Activated naive CD8-positive, alpha-beta T cell treated with anti-CD3 and anti-CD28 coated beads, Interleukin-2, amount 50 U/mL, for 16 hours (primary cell): Measurements from ENCODE around the gene ZNF772.
"Not testable (repeated sequence)": the region's sequence is repeated elsewhere in the genome, so short reads cannot be mapped to it uniquely, and the experiment has no call there.

ENCODE experiments used
- DNase-seq: peaks from one replicate; pipeline ENCODE4 v3.0.0-alpha.2; 2020; ENCODE audit warnings: low read depth, low spot score

ZNF772 gene

DNA sequence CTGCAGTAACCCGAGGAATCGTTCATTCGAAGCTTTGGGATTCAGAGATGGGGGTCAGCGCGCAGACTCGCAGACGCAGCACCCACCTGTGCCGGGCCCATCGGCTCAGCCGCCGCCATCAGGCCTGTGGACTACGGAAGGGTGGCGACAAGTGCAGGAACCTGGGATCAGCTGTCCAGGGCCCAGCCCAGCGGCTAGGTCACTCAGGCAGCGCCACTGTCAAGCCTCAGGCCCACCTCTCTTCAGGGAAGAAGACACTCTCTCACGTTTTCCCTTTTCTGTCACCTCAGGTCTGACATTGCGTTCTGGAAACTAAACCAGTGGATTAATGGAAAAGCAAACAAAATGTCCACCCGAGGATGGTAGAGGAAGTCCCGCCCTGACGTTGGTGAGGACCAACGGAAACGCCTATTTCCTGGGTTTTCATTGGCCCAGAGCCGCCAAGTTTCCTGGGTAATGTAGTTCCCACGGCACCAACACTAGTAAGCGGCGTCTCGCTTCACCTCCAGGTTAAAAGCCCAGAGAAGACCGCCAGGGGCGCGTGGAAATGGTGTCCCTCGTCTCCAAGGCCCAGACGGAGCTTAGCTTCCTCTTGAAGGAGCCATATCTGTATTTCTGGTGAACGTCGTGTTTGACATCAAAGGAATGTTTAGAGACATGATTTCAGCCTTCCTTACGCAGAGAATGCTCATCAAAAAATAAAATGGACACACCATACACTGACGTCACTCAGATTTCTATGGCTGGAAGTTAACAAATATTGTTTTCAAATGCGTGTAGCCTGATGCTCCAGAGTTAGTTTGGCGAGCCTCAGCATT, at the start of gene ZNF772:
ZNF772 (minus strand) TSS at position 376 of the 818 bp plus-strand sequence; CDS start at position 119, 257 bp downstream.
- peak; percentile 89 for DNase-seq

DNA sequence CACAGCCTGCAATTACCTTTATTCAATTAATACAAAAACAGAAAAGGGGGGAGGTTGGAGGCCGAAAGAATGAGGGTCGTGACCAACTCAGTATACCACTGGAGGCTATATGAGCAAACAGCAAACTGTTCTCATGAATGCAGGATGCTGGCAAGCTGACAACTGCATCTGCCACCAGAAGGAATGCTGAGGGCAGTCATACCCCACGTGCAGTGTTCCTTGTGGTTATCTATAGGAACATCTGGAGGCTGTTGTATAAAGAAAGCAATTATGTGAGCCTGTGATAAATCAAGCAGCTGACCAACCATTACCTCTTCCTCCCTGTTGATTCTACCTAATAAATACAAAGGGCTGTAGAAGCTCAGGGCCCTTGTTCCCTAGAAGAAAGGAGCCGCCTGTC, 40.7 kb upstream of the ZNF772 start:
- DNase-seq, result not testable (repeated sequence)

DNA sequence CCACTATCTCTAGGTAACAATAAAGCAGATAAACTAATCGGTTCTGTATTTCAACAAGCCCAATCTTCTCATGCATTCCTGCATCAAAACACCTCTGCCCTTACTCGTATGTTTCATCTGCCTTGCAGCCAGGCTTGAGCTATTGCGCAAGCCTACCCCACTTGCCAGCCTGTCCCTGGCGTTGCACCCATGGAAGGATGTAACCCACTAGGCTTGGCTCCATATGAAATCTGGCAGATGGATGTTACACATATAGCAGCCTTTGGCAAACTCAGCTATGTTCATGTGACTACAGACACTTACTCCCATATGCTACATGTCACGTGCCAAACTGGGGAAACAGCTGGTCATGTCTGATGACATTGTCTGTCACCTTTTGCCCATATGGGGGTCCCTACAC, 37.9 kb upstream of the ZNF772 start:
- no peak for DNase-seq

DNA sequence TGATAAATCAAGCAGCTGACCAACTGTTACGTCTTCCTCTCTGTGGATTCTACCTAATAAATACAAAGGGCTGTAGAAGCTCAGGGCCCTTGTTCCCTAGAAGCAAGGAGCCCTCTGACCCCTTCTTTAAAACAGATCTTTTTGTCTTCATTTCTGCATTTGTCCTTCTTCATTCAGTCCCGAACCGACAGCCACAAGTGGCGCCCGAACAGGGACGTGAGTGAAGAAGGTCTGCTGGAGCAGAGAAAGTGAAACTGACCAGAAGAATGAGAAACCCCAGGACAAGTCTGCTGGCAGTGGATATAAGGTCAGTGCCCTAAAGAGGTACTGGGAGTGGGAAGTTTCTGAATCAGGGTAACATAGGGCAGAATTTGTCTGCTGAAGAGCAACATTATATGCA, 35.5 kb upstream of the ZNF772 start:
- DNase-seq, result no peak

- no peak for DNase-seq
Measured at GRCh38 chr19:57511484-57511883, 34.1 kb upstream of the ZNF772 start.

DNA sequence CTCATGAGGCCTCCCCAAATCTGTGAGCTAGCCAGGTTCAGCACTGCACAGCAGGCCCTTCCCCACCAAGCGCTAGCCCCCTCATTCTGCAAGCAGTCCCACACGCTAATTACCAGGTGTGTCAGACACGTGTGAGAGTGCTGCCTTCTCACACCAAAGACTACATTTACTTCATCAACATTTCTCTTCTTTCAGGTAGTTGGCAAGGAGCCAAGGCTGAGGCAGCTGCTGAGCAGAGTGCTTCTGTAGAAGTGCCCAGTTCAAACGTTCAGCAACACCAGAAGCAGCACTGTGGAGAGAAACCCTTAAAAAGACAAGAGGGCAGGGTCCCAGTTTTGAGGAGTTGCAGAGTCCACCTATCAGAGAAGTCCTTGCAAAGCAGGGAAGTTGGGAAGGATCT, 28.8 kb upstream of the ZNF772 start:
- no peak for DNase-seq

- DNase-seq, result not testable (repeated sequence)
Measured at GRCh38 chr19:57500400-57500799, 23.0 kb upstream of the ZNF772 start.

- peak; percentile 92 for DNase-seq
Measured at GRCh38 chr19:57499680-57500395, 22.5 kb upstream of the ZNF772 start, which contains the start of gene ZNF773. ZNF773 (plus strand) TSS chr19:57499938; CDS start chr19:57500081, 143 bp downstream.

GRCh38 chr19:57499332-57499679, 21.9 kb upstream of the ZNF772 start:
- not testable (repeated sequence) for DNase-seq

- DNase-seq, result not testable (repeated sequence)
Measured at GRCh38 chr19:57488299-57488644, 10.9 kb upstream of the ZNF772 start.

DNA sequence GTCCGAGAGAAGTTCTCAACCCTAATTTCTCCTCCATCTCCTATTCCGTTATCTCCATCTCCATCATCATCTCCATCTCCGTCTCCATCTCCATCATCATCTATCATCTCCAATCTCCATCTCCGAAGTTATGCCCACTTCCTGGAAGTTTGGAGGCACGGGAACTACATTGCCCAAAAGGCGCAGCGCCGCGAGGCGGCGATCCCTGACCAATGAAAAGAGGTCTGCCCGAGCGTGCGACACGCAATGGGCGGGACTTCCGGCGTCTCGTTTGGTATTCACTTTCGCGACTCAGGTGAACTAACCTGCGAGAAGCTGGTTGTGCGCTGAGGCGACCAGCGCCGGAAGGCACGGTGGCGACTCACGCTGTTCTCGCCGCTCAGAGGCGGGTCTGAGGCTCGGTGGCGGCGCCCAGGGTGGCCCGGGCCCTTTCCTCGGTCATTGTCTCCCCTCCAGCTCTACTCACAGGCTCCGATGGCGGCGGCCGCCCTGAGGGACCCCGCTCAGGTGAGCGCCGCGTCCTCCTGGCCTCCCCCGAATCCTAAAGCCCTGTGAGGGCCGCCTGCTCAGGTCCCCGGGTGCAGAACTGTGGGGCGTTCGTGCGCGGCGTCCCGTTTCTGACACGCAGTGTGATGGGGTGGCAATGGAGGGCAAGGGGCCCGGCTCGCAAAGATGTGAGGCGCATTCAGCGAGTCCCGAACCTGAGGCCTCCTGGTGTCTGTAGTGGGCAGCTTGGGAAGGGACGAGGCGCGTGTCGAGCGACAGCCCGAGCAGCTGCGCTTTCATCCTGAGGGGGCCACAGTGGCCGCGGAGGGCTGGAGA, 10.3 kb upstream of the ZNF772 start, which contains the start of gene ZNF419:
ZNF419 (plus strand) TSS at position 274 of the 822 bp plus-strand sequence; CDS start at position 475, 201 bp downstream.
- DNase-seq, result peak; percentile 93

DNA sequence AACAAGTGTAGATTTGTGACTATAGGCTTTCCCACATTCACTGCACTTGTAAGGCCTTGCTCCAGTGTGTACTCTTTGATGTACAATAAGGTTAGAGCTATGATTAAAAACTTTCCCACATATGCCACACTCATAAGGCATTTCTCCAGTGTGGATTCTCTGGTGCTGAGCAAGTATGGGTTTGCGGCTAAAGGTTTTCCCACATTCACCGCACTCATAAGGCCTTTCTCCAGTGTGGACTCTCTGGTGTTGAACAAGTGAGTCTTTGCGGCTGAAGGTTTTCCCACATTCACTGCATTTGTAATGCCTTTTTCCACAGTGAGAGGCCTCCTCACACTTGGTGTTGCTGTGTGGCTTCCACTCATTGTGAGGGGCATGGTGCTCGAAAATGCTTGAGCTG, 3.7 kb downstream of the ZNF772 start:
- no peak for DNase-seq

DNA sequence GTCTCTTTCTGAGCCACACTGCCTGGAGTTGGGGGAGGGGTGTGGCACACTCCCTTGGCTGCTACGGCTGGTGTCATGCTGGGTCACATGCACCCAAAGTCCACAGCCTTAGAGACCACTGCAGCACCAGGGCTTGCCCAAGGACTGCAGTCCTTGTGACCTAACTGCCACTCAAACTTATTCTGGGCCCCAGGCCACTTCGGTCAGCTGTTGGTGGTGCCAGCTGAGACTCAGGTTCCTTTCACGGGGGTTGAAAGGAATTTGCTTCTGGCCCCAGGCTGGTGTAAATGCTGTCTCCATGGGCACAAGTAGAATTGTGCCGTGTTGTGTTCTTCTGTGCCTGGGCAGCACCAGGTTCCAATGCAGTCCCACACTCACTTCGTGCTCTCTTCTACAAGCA, 10.9 kb downstream of the ZNF772 start:
- DNase-seq, result no peak

DNA sequence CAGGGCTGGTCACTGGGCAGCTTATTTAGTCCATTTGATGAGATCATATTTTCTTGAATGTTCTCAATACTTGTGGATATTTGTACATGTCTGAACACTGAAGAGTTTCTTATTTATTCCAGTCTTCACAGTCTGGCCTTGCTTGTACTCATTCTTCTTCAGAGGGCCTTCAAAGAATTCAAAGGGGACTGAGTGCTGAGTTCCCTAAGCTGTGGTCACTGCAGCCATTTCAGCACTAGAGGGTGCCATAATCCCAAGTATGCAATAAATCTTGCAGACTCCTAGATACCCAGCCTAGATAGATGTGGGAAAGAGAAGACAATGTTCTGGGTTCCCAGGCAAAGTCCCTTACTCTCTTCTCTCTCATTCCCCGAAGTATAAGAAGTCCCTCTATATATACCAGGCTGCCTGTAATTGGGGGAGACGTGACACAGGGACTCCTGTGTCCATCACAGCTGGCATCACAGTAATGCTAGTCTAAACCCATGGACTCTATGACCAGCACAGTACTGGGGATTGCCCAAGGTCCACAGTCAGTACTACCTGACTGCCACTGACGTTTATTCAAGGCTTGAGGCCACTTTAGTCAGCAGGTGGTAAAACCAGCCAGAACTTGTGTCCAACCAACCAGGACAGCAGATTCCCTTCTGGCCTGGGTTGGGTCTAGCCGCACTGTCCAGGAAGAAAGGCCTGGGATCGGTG, 11.5 kb downstream of the ZNF772 start:
- no peak for DNase-seq

- DNase-seq, result no peak
Measured at GRCh38 chr19:57452307-57452706, 25.1 kb downstream of the ZNF772 start.

- no peak for DNase-seq
Measured at GRCh38 chr19:57443121-57443696, 34.2 kb downstream of the ZNF772 start.

DNA sequence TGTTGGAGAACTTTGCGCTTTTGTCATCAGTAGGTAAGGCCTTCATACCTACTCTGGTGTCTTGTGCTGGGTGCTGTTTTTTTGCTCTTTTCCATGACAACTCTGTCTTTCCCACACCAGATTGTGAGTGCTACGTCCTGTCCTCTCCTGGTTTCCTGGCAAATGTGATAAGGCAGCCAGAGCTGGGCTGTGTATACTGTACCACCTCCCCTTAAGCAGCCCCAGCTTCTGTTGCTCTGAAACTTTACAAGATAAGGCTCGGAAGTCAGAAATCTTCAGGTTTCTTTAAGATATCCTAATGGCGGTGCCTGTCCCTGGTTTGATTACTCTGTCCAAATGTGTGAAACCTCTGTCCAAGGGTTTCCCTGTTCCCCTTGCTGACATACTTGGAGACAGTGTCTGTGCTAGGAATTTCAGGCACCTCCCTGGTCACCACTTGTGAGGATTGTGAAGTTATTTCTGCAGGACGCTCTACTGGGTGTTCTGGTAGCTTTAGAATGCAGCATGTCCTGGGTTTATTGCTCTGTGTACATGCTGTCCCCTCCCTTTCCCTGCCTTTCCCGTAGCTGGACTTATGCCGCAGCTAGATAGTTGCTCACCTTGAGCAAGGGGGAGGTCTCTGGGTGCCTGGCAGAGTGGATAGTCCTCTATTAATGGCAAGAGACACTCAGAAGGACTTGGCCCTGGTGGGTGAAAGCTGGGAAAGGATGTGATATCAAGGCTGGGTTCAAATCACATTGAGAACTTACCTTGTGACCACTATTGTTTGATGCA, 35.2 kb downstream of the ZNF772 start:
- no peak for DNase-seq

DNA sequence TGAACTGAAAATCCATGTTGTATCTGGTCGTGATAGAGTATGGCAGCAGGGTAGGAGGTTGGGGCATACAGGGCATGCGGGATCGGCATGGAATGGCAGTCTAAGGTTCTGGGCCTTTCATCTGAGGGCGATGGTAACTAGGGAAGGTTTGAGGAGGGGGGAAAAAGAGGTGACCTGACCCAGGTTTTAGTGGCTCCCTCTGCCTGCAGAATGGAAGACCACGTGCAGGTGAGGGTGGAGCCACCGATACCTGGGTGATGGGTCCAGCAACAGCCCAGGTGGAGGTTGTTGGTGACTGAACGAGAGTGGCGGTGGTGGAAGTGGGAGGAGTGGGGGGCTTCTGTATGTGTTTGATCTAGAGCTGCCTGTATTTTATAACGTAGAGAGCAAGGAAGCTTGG, 38.4 kb downstream of the ZNF772 start:
- DNase-seq, result no peak

GRCh38 chr19:57437931-57438330, 39.4 kb downstream of the ZNF772 start:
- DNase-seq, result no peak

GRCh38 chr19:57436417-57436816, 40.9 kb downstream of the ZNF772 start:
- no peak for DNase-seq
